Stimulated activated CD8-positive, alpha-beta memory T cell treated with anti-CD3 and anti-CD28 coated beads, Interleukin-7, amount 100 ng/mL, for 48 hours (primary cell): ENCODE results near the gene PPP2R2D.

Source experiments
- DNase-seq, 2 donors: peaks; one replicate each; pipeline ENCODE4 v3.0.0-alpha.2; 2020; ENCODE audit warnings: low read depth in 1 of 2; ENCODE audit errors: extremely low read depth in 1 of 2

Gene PPP2R2D

GRCh38 chr10:131994435-131994834, 93.6 kb downstream of the PPP2R2D start:
- no peak for DNase-seq

- no peak for DNase-seq
Measured at GRCh38 chr10:131996466-131997365, 95.9 kb downstream of the PPP2R2D start.

- no peak for DNase-seq
Measured at GRCh38 chr10:131997366-131998049, 96.7 kb downstream of the PPP2R2D start.

DNA sequence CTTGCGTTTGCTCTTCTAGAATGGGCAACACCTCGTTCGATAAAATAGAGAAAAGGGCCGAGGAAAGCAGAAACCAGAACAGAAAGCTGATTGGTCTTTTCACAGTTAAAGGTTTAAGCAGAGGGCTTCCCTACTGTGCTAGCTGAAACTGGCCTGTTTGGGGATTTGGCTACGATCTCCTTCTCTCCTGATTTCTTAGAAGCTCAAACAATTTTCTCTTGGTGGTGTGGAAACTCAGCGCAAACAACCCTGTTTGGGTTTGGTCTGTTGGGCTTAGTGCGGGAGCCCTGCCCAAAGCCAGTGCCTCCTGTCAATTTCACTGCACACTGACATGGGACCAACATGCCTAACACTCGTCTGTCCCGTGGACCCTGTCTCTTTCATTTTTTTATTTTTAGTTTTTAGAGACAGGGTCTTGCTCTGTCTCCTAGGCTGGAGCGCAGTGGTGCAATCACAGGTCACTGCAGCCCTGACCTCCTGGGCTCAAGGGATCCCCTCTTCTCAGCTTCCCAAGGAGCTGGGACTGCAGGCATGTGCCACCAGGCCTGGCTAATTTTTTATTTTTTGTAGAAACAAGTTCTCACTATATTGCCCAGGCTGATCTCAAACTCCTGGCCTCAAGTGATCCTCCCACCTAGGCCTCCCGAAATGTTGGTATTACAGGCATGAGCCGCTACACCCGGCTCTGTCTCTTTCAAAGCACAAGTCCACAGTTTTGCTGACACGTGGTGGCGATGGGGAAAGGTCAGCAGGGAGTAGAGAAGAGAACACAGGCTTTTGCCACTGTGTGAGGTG, 97.4 kb downstream of the PPP2R2D start:
- no peak for DNase-seq

DNA sequence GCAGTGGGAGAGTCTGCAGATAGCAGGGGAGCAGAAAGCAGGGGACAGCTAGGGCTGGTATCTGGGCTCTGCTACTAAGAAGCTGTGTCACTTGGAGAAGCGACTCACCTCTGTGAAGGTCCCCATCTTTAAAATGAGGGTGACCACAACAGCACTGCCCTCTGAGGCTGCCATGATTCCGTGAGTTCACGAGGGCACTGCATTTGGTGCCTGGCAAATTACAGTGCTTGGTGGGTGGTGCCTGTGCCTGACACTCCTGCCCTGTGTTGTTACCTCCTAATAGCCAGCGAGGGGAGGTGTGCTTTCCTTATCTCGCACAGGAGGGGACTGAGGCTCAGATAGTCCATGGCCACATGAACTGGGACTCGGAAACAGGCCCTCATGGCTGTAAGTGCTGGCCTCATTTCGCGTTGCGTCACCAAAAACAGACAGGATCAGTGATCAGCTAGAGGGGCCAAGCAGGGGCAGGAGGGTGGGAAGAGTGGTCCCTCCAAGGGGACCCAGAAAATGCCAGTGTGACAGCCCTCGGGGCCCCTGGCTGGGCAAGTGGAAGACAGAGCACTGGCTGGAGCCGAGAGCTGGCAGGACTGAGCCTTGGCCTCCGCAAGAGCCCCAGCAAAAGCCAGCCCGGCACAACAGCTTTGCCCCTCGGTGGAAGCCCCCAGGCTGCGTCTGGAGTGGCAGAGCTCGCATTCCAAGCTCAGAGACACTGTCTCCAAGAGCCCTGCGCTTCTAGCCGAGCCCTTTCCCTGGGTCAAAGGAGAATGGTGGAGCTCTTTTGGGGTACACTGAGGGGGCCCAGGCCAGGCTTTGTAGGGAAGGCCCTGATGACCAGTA, 98.3 kb downstream of the PPP2R2D start:
- DNase-seq = no peak

GRCh38 chr10:132001238-132001972, 100.6 kb downstream of the PPP2R2D start:
- no peak for DNase-seq

- no peak for DNase-seq
Measured at GRCh38 chr10:132002004-132002403, 101.2 kb downstream of the PPP2R2D start.

DNA sequence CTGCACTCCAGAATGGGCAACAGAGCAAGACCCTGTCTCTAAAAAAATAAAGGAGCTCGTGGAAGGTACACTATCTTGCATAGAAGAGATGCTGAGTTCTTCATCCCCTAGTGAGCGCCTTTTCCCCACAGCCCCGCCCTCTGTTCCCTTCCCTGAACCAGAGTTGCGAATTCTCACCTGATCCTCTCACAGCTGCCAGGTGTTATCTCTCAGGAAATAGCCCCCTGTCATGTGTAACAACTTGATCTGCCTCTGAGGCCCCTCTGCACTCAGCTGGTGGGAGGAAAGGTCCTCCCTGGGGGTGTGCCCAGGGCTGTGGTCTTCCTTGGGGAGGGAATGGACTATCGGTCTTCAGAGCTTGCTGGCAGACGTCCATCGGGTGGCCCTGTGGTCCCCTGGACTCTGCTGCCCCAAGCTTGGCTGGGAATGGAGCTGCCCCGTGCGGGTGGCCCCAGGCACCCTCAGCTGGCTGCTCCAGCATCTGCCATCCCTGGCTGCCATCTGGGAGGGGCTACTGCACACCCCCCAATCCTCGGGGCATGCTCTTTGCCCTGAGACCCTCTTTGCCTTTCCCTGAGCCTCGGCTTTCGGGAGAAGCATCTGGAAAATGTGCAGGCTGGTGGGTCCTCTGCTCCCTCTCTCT, 102.6 kb downstream of the PPP2R2D start:
- no peak for DNase-seq

- no peak for DNase-seq
Measured at GRCh38 chr10:132004052-132004451, 103.2 kb downstream of the PPP2R2D start.

DNA sequence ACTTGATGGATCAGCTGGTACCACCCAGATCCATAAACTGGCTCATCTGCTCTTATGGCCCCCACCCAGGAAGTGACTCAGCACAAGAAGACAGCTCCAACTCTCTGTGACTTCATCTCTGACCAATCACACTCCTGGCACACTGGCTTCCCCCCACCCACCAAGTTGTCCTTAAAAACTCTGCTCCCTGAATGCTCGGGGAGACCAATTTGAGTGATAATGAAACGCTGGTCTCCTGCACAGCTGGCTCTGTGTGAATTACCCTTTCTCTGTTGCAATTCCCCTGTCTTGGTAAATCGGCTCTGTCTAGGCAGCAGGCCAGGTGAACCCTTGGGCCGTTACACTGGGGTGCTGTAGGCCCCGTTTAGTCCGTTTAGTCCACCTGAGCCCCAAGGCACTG, 104.3 kb downstream of the PPP2R2D start:
- DNase-seq = no peak

GRCh38 chr10:132006966-132007365, 106.2 kb downstream of the PPP2R2D start:
- no peak for DNase-seq

DNA sequence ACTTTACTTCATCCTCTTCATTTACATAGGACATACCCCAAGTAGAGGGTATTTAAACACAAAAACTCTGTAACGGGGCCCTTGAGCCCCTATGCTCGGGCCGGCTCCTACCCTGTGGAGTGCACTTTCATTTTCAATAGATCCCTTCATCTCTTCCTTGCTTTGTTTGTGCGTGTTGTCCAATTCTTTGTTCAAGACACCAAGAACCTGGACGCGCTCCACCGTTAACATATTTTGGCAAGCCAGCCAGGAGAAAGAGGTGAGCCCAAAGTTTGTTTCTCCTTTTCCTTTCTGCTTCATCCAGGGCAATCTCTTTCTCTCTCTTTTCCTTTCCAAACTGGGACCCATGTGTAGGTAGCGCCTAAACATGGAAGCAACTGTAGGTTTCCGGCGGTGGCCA, 106.9 kb downstream of the PPP2R2D start:
- DNase-seq = no peak
